ENCODE measurements around the gene MACROD2. TPM values are rescaled to one million over a fixed set of nuclear protein-coding genes. Genes with fewer than 3 reads are reported as not detected.

Gene MACROD2
- total RNA-seq, 6 experiments from 2014 or later: 0.05 to 0.57 (median 0.11) TPM; not detected in 1

DNA sequence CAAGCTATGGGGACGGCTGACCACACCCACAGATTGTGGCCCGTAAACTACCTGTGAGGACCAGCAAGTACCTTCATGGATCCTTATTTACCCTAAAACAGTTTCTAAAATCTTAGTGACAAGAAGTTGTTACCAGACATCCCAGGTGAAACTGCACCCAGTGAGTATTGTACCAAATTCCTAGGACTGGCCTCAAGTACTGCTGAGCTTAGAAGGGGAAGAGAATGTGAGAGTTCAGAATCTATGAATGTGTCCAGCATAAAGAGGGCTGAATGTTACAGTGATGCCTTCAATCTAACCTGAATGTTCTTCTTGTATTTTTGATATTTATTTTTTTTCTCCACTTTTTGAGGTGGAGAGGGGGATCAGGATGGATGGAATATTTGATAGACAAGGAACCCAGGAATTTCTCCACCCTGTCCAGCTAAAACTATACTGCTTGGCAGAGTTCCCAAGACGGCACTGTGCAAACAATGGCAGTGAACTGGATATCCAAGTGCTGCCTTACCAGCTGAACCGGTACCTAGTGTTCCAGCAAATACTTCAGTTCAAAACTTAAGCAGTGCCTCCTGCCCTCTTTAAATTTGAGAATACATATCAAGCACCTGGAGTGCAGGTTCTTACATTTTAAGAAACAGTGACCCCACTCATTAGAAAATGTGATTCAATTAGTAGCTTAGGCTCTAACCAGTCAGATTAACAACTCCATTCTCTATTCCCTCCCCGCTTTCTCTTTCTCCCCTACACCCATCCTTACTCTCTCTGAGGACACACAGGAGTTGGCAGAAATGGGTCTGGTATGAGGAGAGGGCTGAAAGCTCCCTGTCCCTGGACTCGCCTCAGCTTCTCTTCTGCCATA, 769.4 kb downstream of the MACROD2 start:
- H3K27ac Mint-ChIP-seq: no peak overlapping the region
- DNase-seq: no peak
- H3K36me3 Mint-ChIP-seq (ENCODE audit: low read depth): no peaks in the 10 kb centered on the region
- H3K27me3 Mint-ChIP-seq (ENCODE audit: insufficient read depth): no peaks in the 10 kb centered on the region
- H3K4me3 Mint-ChIP-seq: no peak overlapping the region
- TF ChIP-seq, protein P1, sequence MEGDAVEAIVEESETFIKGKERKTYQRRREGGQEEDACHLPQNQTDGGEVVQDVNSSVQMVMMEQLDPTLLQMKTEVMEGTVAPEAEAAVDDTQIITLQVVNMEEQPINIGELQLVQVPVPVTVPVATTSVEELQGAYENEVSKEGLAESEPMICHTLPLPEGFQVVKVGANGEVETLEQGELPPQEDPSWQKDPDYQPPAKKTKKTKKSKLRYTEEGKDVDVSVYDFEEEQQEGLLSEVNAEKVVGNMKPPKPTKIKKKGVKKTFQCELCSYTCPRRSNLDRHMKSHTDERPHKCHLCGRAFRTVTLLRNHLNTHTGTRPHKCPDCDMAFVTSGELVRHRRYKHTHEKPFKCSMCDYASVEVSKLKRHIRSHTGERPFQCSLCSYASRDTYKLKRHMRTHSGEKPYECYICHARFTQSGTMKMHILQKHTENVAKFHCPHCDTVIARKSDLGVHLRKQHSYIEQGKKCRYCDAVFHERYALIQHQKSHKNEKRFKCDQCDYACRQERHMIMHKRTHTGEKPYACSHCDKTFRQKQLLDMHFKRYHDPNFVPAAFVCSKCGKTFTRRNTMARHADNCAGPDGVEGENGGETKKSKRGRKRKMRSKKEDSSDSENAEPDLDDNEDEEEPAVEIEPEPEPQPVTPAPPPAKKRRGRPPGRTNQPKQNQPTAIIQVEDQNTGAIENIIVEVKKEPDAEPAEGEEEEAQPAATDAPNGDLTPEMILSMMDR (IDR thresholded peaks at IDR 0.05): no peak
- H3K9me3 Mint-ChIP-seq: peaks cover 79% of the 10 kb centered on the region
- H3K4me1 Mint-ChIP-seq (ENCODE audit: low read depth): no peaks in the 10 kb centered on the region

- TF ChIP-seq, protein P1 (IDR thresholded peaks at IDR 0.05): no peak
Observed at GRCh38 chr20:14765370-14765701, 770.0 kb downstream of the MACROD2 start.

GRCh38 chr20:14773486-14773885, 778.2 kb downstream of the MACROD2 start:
- DNase-seq: no peak
- Mint-ChIP-seq H3K27ac (no peak overlapping the region), H3K4me1 (ENCODE audit: low read depth) (no peaks in the 10 kb centered on the region), H3K36me3 (ENCODE audit: low read depth) (no peaks in the 10 kb centered on the region; the same call in 1 of the 2 replicates), H3K9me3 (peaks cover 59% of the 10 kb centered on the region), H3K4me3 (no peak overlapping the region), H3K27me3 (ENCODE audit: insufficient read depth) (no peaks in the 10 kb centered on the region; the same call in 1 of the 2 replicates)
- TF ChIP-seq, protein P1 (IDR thresholded peaks at IDR 0.05): no peak

More at GRCh38 chr20:14765370-14765701, 770.0 kb downstream of the MACROD2 start:
- Mint-ChIP-seq H3K27me3 (ENCODE audit: insufficient read depth) (no peaks in the 10 kb centered on the region), H3K9me3 (peaks cover 76% of the 10 kb centered on the region), H3K4me3 (no peak overlapping the region), H3K36me3 (ENCODE audit: low read depth) (no peaks in the 10 kb centered on the region), H3K27ac (no peak overlapping the region), H3K4me1 (ENCODE audit: low read depth) (no peaks in the 10 kb centered on the region)
- no peak for DNase-seq

GRCh38 chr20:14775778-14776177, 780.5 kb downstream of the MACROD2 start:
- DNase-seq: no peak
- Mint-ChIP-seq H3K27ac (no peak overlapping the region), H3K4me1 (ENCODE audit: low read depth) (no peaks in the 10 kb centered on the region), H3K9me3 (peaks cover 58% of the 10 kb centered on the region), H3K36me3 (ENCODE audit: low read depth) (no peaks in the 10 kb centered on the region; the same call in 1 of the 2 replicates), H3K27me3 (ENCODE audit: insufficient read depth) (no peaks in the 10 kb centered on the region; the same call in 1 of the 2 replicates), H3K4me3 (no peak overlapping the region)
- TF ChIP-seq, protein P1 (IDR thresholded peaks at IDR 0.05): no peak

DNA sequence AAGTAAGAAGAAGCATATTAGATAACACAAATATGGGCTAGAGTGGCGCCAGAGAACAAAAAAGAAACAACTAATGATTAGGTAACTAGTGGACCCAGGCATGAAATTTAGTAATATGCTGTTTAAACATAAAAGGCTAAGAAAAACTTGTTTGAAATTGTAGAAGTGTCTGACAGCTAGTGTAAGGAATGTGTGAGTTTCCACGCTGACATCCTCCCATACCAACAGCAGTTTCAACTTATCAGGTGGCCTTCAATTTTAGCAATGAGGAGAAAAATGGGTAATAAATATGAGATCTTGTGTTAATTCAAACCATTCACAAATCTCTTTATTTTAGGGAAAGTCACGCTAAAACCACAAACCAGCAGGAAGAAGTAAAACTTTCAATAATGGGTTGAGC, 782.3 kb downstream of the MACROD2 start:
- Mint-ChIP-seq H3K27me3 (ENCODE audit: insufficient read depth) (no peaks in the 10 kb centered on the region; the same call in 1 of the 2 replicates), H3K27ac (no peak overlapping the region)

More for the DNA sequence above, 782.3 kb downstream of the MACROD2 start:
- Mint-ChIP-seq H3K4me3 (no peak overlapping the region), H3K9me3 (peaks cover 56% of the 10 kb centered on the region), H3K4me1 (ENCODE audit: low read depth) (no peaks in the 10 kb centered on the region), H3K36me3 (ENCODE audit: low read depth) (peaks cover 5% of the 10 kb centered on the region)
- TF ChIP-seq, protein P1 (IDR thresholded peaks at IDR 0.05): no peak
- no peak for DNase-seq
